SK-N-SH treated with all-trans-retinoic acid at 6 μM for 48 hours (cell line): ENCODE data around the gene NTF3.

Source experiments
- ATAC-seq: fragments of 200-7000 bp; cut with Tn5 transposase; 3 replicates; pipeline ENCODE4 v1.9.1; 2020; ENCODE audit warnings: mild to moderate bottlenecking, moderate library complexity
- ARNTL ChIP-seq: fragments of 450-650 bp; formaldehyde crosslinking; IDR thresholded peaks from 2 replicates; pipeline ENCODE4 v1.5.0; 2020; ENCODE audit warnings: low read depth, mild to moderate bottlenecking, moderate library complexity, borderline replicate concordance
- BACH2 ChIP-seq: fragments of 250-450 bp; sonication (Bioruptor Pico); IDR thresholded peaks from 2 replicates; pipeline ENCODE4 v1.9.0; 2021; ENCODE audit warnings: mild to moderate bottlenecking, borderline replicate concordance
- CSDC2 ChIP-seq: fragments of 250-450 bp; sonication (Bioruptor Pico); IDR thresholded peaks from 2 replicates; pipeline ENCODE4 v1.5.0; 2020; ENCODE audit warnings: mild to moderate bottlenecking, moderate library complexity
- GLIS3 ChIP-seq: fragments of 250-450 bp; sonication (Bioruptor Pico); IDR thresholded peaks from 2 replicates; pipeline ENCODE4 v1.5.0; 2020; ENCODE audit warnings: mild to moderate bottlenecking, moderate library complexity
- ISL1 ChIP-seq: fragments of 250-450 bp; sonication (Bioruptor Pico); IDR thresholded peaks from 2 replicates; pipeline ENCODE4 v2.1.2; 2022; ENCODE audit warnings: mild to moderate bottlenecking, moderate library complexity
- OSR1 ChIP-seq: fragments of 250-450 bp; sonication (Bioruptor Pico); IDR thresholded peaks from 2 replicates; pipeline ENCODE4 v1.8.0; 2022; ENCODE audit warnings: moderate library complexity, mild to moderate bottlenecking, inconsistent platforms
- PPARA ChIP-seq: fragments of 250-450 bp; sonication (Bioruptor Pico); IDR thresholded peaks from 2 replicates; pipeline ENCODE4 v1.5.0; 2020; ENCODE audit warnings: mild to moderate bottlenecking, borderline replicate concordance
- RARB ChIP-seq: fragments of 250-450 bp; sonication (Bioruptor Pico); IDR thresholded peaks from 2 replicates; pipeline ENCODE4 v1.8.0; 2021; ENCODE audit warnings: mild to moderate bottlenecking, moderate library complexity
- SNAI2 ChIP-seq: fragments of 250-450 bp; sonication (Bioruptor Pico); IDR thresholded peaks from 2 replicates; pipeline ENCODE4 v1.5.0; 2020; ENCODE audit warnings: mild to moderate bottlenecking, moderate library complexity
- TCF4 ChIP-seq: fragments of 250-450 bp; sonication (Bioruptor Pico); IDR thresholded peaks from 2 replicates; pipeline ENCODE4 v1.8.0; 2021; ENCODE audit warnings: mild to moderate bottlenecking, moderate library complexity, borderline replicate concordance
- TOX ChIP-seq: fragments of 250-450 bp; sonication (Bioruptor Pico); IDR thresholded peaks from 2 replicates; pipeline ENCODE4 v1.8.0; 2021; ENCODE audit warnings: mild to moderate bottlenecking, moderate library complexity, borderline replicate concordance
- ZC3H10 ChIP-seq: fragments of 250-450 bp; sonication (Bioruptor Pico); IDR thresholded peaks from 2 replicates; pipeline ENCODE4 v1.5.1; 2021; ENCODE audit warnings: mild to moderate bottlenecking, moderate library complexity
- ZFP3 ChIP-seq: fragments of 250-450 bp; sonication (Bioruptor Pico); IDR thresholded peaks from 2 replicates; pipeline ENCODE4 v1.5.0; 2020; ENCODE audit warnings: mild to moderate bottlenecking, moderate library complexity
- ZNF70 ChIP-seq: fragments of 450-650 bp; formaldehyde crosslinking; IDR thresholded peaks from 2 replicates; pipeline ENCODE4 v1.5.0; 2020; ENCODE audit warnings: mild to moderate bottlenecking, moderate library complexity
- ZNF8 ChIP-seq: fragments of 450-650 bp; formaldehyde crosslinking; IDR thresholded peaks from 2 replicates; pipeline ENCODE4 v1.5.0; 2020; ENCODE audit warnings: mild to moderate bottlenecking, moderate library complexity
- TF ChIP-seq, protein P1 (sequence below): fragments of 250-450 bp; sonication (Bioruptor Pico); IDR thresholded peaks from 2 replicates; pipeline ENCODE4 v1.8.0; 2021; ENCODE audit warnings: low read depth, mild to moderate bottlenecking, moderate library complexity, borderline replicate concordance
- TF ChIP-seq, protein P2 (sequence below): fragments of 250-450 bp; sonication (Bioruptor Pico); IDR thresholded peaks from 2 replicates; pipeline ENCODE4 v1.8.0; 2020; ENCODE audit warnings: mild to moderate bottlenecking, moderate library complexity, borderline replicate concordance
- TF ChIP-seq, protein P3 (sequence below): fragments of 250-450 bp; sonication (Bioruptor Pico); IDR thresholded peaks from 2 replicates; pipeline ENCODE4 v1.5.0; 2020; ENCODE audit warnings: mild to moderate bottlenecking, moderate library complexity
- TF ChIP-seq, protein P4 (sequence below): fragments of 250-450 bp; sonication (Bioruptor Pico); IDR thresholded peaks from 2 replicates; pipeline ENCODE4 v1.5.1; 2020; ENCODE audit warnings: low read depth, mild to moderate bottlenecking, moderate library complexity

The NTF3 gene

DNA sequence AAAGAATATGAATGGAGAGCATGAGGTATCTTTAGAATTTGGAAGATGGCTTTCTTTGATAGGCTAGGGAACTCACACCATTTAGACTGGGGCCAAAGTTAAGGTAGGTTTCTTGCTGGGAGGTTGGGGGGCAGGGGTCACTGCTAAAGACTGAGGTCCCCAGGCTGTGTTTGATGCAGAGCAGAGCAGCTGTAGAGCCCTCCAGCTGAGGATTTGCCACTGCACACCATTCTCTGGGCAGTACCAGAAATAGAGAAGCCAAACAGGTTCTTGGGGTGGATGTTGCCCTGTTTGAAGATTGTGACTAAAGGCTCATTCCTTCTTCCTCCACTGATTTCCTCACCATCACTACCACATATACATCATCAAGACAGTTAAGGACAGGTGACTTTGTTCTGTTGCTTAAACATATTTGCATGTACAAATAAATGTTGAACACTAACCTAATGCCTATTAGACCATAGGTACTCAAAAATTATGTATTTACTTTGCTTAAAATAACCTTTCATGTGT lies 7.9 kb downstream of the NTF3 start:
- TF ChIP-seq ARNTL (no peak), ZNF70 (CRISPR knock-in tag) (no peak), ZNF8 (CRISPR knock-in tag) (no peak), PPARA (CRISPR knock-in tag) (no peak), TCF4 (CRISPR knock-in tag) (no peak), GLIS3 (CRISPR knock-in tag) (no peak), ZC3H10 (CRISPR knock-in tag) (no peak), RARB (no peak), ZFP3 (CRISPR knock-in tag) (no peak)
- TF ChIP-seq, protein P1, sequence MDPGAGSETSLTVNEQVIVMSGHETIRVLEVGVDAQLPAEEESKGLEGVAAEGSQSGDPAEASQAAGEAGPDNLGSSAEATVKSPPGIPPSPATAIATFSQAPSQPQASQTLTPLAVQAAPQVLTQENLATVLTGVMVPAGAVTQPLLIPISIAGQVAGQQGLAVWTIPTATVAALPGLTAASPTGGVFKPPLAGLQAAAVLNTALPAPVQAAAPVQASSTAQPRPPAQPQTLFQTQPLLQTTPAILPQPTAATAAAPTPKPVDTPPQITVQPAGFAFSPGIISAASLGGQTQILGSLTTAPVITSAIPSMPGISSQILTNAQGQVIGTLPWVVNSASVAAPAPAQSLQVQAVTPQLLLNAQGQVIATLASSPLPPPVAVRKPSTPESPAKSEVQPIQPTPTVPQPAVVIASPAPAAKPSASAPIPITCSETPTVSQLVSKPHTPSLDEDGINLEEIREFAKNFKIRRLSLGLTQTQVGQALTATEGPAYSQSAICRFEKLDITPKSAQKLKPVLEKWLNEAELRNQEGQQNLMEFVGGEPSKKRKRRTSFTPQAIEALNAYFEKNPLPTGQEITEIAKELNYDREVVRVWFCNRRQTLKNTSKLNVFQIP (CRISPR knock-in tag): no peak
- TF ChIP-seq, protein P2, sequence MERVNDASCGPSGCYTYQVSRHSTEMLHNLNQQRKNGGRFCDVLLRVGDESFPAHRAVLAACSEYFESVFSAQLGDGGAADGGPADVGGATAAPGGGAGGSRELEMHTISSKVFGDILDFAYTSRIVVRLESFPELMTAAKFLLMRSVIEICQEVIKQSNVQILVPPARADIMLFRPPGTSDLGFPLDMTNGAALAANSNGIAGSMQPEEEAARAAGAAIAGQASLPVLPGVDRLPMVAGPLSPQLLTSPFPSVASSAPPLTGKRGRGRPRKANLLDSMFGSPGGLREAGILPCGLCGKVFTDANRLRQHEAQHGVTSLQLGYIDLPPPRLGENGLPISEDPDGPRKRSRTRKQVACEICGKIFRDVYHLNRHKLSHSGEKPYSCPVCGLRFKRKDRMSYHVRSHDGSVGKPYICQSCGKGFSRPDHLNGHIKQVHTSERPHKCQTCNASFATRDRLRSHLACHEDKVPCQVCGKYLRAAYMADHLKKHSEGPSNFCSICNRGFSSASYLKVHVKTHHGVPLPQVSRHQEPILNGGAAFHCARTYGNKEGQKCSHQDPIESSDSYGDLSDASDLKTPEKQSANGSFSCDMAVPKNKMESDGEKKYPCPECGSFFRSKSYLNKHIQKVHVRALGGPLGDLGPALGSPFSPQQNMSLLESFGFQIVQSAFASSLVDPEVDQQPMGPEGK (CRISPR knock-in tag): no peak
- TF ChIP-seq, protein P3, sequence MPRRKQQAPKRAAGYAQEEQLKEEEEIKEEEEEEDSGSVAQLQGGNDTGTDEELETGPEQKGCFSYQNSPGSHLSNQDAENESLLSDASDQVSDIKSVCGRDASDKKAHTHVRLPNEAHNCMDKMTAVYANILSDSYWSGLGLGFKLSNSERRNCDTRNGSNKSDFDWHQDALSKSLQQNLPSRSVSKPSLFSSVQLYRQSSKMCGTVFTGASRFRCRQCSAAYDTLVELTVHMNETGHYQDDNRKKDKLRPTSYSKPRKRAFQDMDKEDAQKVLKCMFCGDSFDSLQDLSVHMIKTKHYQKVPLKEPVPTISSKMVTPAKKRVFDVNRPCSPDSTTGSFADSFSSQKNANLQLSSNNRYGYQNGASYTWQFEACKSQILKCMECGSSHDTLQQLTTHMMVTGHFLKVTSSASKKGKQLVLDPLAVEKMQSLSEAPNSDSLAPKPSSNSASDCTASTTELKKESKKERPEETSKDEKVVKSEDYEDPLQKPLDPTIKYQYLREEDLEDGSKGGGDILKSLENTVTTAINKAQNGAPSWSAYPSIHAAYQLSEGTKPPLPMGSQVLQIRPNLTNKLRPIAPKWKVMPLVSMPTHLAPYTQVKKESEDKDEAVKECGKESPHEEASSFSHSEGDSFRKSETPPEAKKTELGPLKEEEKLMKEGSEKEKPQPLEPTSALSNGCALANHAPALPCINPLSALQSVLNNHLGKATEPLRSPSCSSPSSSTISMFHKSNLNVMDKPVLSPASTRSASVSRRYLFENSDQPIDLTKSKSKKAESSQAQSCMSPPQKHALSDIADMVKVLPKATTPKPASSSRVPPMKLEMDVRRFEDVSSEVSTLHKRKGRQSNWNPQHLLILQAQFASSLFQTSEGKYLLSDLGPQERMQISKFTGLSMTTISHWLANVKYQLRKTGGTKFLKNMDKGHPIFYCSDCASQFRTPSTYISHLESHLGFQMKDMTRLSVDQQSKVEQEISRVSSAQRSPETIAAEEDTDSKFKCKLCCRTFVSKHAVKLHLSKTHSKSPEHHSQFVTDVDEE (CRISPR knock-in tag): no peak
- TF ChIP-seq, protein P4, sequence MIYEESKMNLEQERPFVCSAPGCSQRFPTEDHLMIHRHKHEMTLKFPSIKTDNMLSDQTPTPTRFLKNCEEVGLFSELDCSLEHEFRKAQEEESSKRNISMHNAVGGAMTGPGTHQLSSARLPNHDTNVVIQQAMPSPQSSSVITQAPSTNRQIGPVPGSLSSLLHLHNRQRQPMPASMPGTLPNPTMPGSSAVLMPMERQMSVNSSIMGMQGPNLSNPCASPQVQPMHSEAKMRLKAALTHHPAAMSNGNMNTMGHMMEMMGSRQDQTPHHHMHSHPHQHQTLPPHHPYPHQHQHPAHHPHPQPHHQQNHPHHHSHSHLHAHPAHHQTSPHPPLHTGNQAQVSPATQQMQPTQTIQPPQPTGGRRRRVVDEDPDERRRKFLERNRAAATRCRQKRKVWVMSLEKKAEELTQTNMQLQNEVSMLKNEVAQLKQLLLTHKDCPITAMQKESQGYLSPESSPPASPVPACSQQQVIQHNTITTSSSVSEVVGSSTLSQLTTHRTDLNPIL (CRISPR knock-in tag): no peak
- no peak for ATAC-seq

DNA sequence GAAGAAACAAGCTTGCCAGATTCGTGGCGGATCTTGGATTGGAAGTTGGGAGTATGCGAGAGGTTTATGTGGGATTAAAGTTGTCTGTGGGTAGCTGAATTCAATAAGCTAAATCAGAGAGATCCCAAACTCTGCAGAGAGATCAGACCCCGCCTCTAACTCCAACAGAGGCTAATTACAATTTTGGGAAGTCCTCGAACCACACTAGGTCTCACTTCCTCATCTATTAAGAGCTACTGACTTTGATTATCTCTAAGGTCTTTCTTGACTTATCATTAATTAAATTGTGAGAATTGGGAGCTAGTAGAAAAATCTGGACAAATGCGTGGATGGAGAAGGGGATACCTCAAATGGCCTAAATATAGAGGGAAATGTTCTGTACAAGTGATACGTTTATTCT lies 9.1 kb downstream of the NTF3 start:
- no peak for TF ChIP-seq ZFP3 (CRISPR knock-in tag)
- no peak for TF ChIP-seq TOX (CRISPR knock-in tag)
- no peak for TF ChIP-seq BACH2 (CRISPR knock-in tag)
- TF ChIP-seq GLIS3 (CRISPR knock-in tag): no peak
- TF ChIP-seq ZNF70 (CRISPR knock-in tag): no peak
- TF ChIP-seq, protein P4 (CRISPR knock-in tag): no peak
- no peak for TF ChIP-seq ZC3H10 (CRISPR knock-in tag)
- TF ChIP-seq OSR1 (CRISPR knock-in tag): no peak
- no peak for TF ChIP-seq PPARA (CRISPR knock-in tag)
- no peak for TF ChIP-seq CSDC2 (CRISPR knock-in tag)
- TF ChIP-seq ISL1: no peak
- TF ChIP-seq SNAI2 (CRISPR knock-in tag): no peak
- no peak for TF ChIP-seq RARB
- TF ChIP-seq ARNTL: no peak
- TF ChIP-seq, protein P1 (CRISPR knock-in tag): no peak
- no peak for TF ChIP-seq TCF4 (CRISPR knock-in tag)
- TF ChIP-seq, all 23 proteins: peak for 0
- no peak for ATAC-seq
